ENCODE results near the gene KNTC1.
"Not testable (repeated sequence)": the region's sequence is repeated elsewhere in the genome, so short reads cannot be mapped to it uniquely, and the experiment has no call there.

KNTC1 gene

GRCh38 chr12:122560138-122560537 lies 33.1 kb downstream of the KNTC1 start:
- no peak for DNase-seq

GRCh38 chr12:122563361-122563760 lies 36.3 kb downstream of the KNTC1 start:
- no peak for DNase-seq

DNA sequence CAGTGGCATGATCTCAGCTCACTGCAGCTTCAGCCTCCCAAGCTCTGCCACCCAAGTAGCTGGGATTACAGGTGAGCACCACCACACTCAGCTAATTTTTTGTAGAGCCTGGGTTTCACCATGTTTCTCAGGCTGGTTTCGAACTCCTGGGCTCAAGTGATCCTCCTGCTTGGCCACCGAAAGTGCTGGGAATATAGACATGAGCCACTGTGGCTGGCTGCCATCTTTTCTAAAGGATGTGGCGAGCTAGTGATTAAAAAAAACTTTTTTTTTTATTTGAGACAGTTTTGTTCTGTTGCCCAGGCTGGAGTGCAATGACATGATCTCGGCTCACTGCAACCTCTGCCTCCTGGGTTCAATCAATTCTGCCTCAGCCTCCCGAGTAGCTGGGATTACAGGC lies 39.8 kb downstream of the KNTC1 start:
- not testable (repeated sequence) for DNase-seq

- DNase-seq, result no peak
These were observed 42.2 kb downstream of the KNTC1 start for GRCh38 chr12:122569288-122569687.

DNA sequence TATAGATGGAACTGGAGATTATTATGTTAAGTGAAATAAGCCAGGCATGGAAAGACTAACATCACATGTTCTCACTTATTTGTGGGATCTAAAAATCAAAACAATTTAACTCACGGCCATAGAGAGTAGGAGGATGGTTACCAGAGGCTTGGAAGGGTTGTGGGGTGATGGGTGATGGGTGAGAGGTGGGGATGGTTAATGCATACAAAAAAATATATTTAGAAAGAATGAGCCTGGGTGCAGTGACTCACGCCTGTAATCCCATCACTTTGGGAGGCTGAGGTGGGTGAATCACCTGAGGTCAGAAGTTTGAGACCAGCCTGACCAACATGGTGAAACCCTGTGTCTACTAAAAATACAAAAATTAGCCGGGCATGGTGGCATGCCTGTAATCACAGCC lies 43.0 kb downstream of the KNTC1 start:
- peak; percentile 13 for DNase-seq

GRCh38 chr12:122571821-122572220 lies 44.8 kb downstream of the KNTC1 start:
- no peak for DNase-seq

GRCh38 chr12:122583294-122583693 lies 56.2 kb downstream of the KNTC1 start:
- DNase-seq, result not testable (repeated sequence)

DNA sequence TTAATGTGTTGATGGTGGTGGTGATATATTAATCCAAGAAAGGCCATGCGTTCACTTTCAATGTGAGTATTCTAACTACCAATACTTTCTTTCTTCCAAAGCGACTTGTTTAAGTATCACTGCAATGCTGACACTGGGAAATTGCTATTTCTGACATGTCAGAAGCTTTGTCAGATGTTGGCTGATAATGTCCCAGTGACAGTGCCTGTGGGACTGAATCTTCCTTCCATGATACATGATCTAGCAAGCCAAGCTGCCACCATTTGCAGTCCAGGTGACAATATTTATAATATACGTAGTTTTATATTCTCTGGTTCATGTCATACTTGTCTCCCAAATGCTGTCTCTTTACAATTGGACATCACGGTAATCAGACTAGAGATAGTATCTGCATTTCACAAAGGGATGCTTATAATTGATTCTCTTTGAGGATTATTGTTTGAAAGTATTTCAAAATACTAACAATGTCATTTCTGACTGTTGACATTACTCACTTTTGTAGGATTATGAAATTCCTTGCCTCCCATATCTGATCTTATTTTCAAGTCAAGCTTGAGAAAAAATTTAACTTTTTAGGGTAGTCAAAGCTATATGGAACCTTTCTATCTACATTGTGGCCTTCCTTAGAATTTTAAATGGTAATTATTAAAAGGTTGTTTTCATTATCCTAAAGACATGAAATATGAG lies 57.3 kb downstream of the KNTC1 start:
- no peak for DNase-seq

DNA sequence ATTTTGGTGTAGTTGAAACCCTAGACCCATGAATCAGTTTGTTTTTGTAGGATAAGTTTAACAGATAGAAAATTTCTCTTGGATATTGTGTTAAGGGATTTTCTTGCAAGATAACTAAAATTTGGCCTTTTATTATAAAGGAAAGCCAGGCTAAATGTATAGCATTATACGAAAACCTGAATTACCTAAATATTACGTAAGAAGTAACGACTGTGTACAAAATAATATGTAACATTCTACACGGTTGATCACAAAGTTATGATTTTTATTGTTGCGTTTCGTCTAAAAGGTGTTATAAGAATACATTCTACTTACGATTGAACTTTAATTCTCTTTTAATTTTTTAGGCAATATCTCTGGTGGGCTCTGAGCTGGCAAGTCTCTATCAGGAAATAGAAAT lies 63.9 kb downstream of the KNTC1 start:
- DNase-seq, result no peak

DNA sequence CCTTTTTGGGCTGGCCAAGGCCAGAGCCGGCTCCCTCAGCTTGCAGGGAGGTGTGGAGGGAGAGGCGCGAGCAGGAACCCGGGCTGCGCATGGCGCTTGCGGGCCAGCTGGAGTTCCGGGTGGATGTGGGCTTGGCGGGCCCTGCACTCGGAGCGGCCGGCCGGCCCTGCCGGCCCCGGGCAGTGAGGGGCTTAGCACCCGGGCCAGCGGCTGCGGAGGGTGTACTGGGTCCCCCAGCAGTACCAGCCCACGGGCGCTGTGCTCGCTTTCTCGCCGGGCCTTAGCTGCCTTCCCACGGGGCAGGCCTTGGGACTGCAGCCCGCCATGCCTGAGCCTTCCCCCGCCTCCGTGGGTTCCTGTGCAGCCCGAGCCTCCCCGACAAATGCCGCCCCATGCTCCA lies 64.9 kb downstream of the KNTC1 start:
- not testable (repeated sequence) for DNase-seq

GRCh38 chr12:122592543-122592942 lies 65.5 kb downstream of the KNTC1 start:
- DNase-seq, result not testable (repeated sequence)

DNA sequence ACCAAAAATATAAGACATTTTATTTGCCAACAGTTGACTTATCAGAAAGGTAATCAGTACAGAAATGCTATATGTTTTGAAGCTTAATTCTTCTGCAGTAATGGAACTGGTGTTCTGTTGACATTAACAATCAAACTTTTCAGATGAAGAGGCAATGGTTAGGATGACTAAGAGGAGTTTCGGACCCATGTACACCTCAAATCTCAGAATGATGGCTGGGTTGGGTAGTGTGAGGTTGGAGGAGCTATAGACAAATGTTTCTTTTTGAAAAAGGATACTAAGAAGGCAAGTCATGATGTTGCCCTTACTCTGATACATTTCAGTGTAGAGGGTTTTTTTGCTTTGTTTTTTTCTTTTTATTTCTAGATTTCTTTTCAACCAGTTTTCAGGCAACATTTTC lies 66.9 kb downstream of the KNTC1 start:
- DNase-seq, result no peak

DNA sequence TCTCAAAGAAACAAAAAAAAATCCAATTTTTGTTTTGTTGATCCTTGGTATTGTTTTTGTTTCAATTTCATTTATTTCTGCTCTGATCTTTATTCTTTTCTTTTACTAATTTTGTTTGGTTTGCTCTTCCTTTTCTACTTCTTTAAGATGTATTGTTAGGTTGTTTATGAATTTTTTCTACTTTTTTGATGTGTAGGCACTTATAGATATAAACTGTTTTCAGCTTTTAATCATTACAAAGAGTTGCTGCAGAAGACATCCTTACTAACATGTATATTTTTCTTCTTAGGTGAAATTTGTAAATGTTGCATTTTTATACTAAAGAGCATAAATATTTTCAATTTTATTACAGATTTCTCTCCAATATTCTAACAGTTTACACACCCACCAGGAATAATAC lies 69.8 kb downstream of the KNTC1 start:
- no peak for DNase-seq

GRCh38 chr12:122602456-122602855 lies 75.4 kb downstream of the KNTC1 start:
- no peak for DNase-seq

DNA sequence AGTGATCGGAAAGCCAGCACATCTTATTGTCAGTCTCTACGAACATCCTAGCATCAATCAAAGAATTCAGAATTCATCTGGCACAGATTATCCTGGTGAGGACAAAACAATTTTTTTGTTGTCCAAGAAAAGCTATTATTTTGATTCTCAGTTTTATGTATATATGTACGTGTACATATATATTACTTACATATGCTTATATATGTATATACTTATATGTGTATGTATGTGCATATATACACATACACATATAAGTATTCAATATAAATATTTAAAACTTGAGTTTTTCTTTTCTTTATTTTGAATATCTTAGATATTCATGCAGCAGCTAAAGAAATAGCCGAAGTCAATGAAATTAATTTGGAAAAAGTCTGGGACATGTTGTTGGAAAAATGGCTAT lies 77.9 kb downstream of the KNTC1 start:
- no peak for DNase-seq

DNA sequence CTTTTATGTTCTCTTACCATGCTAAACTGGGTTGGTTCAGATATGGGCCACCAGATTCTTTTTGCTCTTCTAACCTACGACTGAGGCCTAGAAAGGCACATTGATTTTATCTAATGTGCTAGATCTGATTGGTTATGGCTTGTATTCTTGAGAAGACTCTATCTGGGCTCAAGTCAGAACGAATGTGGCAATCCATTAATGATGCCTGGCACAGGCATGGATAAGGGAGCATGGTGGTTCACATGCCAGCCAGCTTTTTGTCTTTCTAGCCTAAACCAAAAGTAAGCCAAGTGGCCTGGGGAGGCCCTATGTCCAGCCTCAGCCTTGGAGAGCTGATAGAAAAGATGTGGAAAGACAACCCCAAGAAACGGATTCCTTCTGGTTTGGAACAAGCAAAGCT lies 82.7 kb downstream of the KNTC1 start:
- no peak for DNase-seq

- no peak for DNase-seq
These were observed 83.2 kb downstream of the KNTC1 start for GRCh38 chr12:122610207-122610606.

GRCh38 chr12:122610911-122611310 lies 83.9 kb downstream of the KNTC1 start:
- no peak for DNase-seq

DNA sequence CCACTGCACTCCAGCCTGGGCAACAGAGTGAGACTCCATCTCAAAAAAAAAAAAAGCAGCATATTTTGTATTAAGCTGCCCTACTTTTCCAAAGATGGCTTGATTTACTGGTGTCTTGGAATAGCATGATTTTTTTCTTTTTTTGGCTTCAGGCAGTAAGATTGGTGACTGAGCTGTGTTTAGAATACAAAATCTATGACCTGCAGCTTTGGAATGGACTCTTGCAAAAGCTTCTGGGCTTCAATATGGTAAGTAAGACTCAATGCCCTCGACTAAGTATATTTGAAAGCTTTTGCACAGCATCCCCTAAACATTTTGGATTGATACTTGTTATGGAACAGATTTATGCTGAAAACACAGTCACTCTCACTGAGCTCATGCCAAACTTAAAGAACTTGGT lies 87.8 kb downstream of the KNTC1 start:
- DNase-seq, result no peak

- no peak for DNase-seq
These were observed 88.7 kb downstream of the KNTC1 start for GRCh38 chr12:122615780-122616179.

- DNase-seq, result no peak
These were observed 108.4 kb downstream of the KNTC1 start for GRCh38 chr12:122635471-122635870.

DNA sequence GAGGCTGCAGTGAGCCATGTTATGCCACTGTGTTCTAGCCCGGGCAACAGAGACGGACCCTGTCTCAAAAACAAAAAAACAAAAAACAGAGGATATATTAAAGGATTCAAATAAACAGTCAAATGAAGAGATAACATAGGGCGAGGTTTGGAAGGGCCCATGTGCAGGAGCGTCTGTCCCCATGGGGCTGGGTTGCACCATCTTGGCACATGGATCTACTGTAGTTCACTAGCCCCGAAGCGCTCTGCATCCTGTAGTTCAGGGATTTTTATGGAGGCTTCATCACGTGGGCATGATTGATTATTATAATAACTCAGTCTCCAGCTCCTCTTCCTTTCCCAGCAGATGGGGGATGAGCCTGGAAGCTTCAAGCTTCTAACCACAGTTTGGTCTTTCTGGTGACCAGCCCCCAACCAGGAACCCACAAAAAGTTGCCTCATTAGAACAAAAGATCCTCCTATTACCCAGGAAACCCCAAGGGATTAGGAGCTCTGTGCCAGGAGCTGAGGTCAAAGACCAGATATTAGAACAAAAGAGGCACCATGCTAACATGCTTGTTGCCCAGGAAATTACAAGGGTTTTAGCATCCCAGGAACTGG lies 116.3 kb downstream of the KNTC1 start:
- no peak for DNase-seq

- peak; percentile 68 for DNase-seq
These were observed 119.6 kb downstream of the KNTC1 start for GRCh38 chr12:122646517-122647217.

- DNase-seq, result no peak
These were observed 124.6 kb downstream of the KNTC1 start for GRCh38 chr12:122651520-122652224.
